ENCODE data around the gene CCDC92.
"Not testable (repeated sequence)": the region's sequence is repeated elsewhere in the genome, so short reads cannot be mapped to it uniquely, and the experiment has no call there.

The CCDC92 gene

DNA sequence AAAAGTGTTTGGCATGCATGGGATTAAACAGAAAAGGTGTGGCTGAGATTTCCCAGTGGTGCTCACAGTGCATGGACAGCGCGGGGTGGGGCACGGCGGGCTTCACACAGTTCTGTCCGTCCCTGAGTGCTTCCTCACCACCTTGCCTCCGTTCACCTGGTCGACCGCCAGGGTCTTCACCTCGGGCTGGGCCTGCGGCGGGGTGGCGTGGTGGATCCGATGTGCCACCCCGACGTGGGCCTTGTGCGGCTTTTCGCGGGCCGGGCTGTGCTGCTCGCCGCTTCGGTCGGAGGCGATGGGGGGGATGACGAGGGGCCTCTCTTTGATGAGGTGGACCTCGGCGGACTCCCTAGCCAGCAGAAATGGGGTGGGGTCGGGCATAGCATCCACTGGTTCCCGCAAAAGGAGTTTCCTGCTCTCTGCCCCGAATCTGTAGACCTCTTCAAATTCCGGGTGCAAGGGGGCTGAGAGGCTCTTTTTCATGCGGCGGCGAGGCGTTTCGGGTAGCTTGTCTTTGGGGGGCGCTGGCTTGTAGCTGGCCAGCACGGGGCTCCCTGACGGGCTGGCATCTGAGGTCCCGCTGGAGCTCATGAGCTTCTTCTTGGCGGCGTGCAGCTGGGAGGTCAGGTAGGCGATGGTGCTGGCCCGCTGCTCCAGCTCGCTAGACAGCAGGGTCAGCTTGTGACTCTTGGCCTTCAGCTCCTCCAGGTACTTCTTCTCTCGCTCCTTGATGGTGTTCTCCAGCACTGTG, 35.5 kb downstream of the CCDC92 start:
- no peak for DNase-seq (ENCODE audit: low spot score)

DNA sequence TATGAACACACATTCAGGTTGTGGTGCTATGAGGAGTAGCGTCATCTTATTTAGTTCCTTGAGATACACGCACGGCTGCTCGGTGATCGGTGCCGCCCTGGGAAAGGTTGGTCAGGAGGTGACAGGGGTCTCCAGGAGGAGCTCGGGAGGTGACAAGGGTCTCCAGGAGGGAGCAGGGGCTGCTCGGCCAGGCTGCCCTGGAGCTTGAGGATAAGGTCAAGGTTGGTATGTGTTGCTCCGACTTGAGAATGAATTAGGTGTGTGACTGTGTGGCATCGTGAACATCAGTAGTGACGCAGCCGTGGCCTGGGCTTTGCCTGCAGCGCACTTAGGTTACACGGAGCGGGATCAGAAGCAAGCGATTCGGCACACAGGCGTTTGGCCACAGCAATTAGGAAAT, 36.2 kb downstream of the CCDC92 start:
- DNase-seq (ENCODE audit: low spot score), result no peak

DNA sequence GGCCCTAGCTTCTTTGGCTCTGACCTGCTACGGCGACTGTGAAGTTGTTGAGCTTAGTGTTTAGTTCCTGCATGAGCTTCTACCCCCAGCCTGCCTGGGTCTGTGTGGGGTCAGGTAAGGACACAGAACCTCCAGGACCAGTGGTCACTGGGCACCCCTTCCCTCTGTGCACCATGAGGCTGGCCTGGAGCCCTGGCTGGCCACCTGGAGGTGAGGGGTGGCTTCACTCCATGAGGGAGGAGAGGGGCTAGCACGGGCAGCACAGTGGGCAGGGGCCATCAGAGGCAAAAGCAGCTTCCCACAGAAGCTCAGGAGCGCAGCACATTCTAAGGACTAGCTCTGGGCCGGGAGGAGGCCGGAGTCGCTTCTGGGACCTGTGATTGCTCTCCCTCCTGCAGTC, 36.7 kb downstream of the CCDC92 start:
- no peak for DNase-seq (ENCODE audit: low spot score)

DNA sequence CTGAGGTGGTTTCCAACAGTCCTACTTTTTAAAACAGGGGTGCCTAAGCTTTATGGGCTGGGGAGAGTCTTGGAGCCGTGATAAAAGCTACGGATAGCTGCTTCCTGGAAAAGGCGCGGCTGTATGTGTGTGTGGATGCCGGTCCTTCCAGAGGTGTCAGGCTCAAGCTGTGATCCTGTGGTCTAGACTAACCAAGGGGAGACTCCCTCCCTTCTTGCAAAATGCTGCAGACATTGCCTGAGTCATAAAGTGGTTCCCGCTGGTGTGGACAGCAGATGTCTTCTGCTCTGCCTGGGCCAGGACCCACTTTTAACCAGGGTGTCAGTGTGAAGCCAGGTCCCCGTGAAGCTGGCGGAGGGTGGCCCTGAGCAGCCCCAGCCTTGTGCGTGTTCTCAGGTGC, 37.8 kb downstream of the CCDC92 start:
- no peak for DNase-seq (ENCODE audit: low spot score)

DNA sequence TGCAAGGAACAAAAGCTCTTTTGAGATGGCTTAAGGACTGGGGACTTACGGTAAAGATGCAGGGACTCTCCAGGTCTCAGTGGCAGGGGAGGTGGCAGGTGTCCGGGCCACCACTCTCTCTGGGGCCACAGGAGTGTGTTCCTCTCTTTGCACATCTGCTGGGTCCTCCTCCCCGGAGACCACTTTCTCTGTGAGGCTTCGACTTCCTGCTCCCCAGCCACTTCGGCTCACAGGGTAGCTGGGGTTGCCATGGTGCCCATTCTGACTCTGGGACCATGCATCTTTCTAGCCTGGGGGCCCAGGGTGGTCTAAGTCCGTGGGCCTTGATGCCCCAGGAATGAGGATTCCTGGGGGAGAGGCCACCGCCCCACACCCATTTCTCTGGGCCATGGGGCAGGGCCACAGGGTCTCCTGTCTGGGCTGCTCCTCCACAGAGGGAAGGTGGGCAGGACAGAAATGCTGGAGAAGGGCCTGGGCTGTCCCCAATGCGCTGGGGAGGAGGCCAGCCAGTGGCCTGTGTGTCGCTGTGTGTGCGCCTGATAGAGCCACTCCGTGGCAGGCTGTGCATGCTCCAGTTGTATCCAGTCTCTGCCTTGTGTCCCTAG, 38.5 kb downstream of the CCDC92 start:
- no peak for DNase-seq (ENCODE audit: low spot score)

DNA sequence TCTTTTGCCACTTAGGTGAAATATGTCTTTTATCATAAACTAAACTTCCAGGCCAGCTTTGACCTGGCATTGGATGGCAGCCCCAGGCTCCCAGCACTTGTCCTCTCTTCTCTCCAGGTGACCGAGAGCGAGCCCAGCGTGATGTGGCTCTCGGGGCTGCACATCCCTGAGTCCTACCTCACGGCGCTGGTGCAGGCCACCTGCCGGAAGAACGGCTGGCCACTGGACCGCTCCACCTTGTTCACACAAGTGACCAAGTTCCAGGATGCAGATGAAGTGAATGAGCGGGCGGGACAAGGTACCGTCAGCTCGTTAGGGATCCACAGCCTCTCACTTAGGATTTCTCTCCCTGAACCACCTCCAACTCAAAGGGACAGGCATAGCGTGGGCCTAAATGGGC, 39.4 kb downstream of the CCDC92 start:
- no peak for DNase-seq (ENCODE audit: low spot score)

DNA sequence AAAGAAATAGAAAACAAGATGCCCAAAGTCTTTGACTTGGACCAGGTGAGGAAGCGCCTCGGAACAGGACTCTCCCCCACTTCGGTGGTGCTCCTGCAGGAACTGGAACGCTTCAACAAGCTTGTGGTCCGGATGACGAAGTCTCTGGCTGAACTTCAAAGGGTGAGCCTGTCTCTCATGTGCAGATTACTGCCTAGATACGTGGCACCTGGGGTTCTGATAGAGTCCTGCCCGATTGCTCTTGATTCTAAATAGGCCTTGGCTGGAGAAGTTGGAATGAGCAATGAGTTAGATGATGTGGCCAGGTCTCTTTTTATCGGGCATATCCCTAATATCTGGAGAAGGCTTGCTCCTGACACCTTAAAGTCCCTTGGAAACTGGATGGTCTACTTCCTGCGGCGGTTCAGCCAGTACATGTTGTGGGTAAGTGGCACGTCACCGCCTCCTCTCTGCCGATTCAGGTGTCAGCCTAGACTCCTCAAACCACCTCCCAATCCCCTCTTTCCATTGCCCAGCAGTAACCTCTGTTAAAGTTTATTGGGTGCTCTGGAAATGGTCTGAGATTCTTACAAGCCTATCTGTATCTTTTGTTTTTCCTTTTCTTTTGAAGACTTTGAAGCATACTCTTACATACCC, 40.8 kb downstream of the CCDC92 start:
- DNase-seq (ENCODE audit: low spot score), result no peak

DNA sequence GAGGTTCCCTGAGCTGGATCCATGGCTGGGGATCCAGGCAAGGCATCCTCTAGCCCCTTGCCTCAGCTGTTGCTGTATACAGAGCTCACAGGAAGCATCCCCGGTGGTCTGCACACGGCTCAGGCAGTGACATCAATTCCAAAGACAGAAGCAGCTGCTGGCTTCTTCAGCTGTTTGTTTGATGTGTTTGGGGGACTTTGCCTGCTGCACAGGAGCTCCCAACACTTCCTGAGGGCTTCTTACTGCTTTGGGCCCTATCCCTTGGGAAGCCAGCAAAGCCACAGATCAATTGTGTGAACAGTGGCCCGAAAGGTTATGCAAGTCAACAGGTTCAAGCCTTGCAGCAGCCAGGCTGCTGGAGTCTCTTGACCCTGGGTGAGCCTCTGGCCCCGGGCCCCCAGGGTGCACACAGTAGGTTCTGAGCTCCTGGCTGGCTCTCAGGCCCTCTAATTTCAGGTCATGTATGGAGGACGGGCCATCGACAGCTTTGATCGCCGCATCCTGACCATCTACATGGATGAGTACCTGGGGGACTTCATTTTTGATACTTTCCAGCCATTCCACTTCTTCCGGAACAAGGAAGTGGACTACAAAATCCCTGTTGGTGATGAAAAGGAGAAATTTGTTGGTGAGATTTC, 42.6 kb downstream of the CCDC92 start:
- no peak for DNase-seq (ENCODE audit: low spot score)

DNA sequence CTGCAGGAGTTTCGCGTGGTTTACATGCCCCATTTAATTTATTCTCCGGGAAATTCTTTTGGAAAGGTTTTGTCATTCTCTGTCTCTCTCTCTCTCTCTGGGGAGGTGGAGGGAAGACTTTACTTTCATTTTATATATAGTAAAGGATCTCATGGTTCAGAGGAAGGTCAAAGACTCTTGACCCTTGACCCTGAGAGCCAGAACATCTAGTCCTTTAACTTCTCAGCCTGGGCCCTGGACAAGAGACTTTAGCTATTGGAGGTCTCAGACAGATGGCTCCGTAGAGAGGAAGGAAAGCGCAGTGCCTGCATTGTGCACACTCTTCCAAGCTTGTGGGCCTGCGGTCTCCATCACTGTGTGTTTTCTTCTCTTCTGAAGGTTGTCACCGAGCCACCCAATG, 43.7 kb downstream of the CCDC92 start:
- no peak for DNase-seq (ENCODE audit: low spot score)

DNA sequence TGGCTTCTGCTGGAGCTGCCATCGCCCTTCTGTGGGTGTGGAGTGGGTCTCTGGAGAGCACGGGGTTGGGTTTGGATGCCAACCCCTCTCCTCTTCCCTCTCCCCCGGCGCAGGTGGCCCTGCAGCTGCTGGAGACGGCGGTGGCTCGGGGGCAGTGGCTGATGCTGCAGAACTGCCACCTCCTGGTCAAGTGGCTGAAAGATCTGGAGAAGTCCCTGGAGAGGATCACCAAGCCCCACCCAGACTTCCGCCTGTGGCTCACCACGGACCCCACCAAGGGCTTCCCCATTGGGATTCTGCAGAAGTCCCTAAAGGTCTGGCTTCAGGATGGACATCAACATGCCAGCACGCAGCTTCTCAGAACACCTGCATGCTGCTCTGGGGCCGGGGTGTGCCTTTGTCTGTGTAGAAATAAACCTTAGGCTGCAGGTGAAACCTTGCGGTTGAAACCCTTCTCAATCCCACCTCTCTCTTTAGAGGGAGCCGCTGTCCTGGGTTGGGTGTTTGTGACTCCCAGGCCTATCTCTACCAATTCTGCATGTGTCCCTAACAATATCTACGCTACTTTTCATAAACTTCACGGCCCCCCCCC, 44.3 kb downstream of the CCDC92 start:
- DNase-seq (ENCODE audit: low spot score), result no peak

DNA sequence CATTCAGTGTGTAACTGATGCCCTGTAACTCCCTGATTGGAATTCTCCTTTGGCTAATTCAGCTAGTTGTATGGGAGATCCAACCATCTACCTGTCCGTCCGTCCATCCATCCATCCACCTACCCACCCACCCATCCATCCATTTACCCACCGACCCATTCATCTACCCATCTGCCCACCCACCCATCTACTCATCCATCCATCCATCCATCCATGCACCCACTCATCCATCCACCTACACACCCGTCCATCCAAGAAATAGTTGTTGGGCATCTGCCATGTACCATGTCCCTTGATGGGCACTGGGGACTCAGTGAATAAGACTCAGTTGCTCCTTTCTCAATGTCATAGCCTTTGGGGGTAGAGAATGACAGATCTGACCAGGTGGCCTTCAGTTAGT, 48.1 kb downstream of the CCDC92 start:
- no peak for DNase-seq (ENCODE audit: low spot score)

DNA sequence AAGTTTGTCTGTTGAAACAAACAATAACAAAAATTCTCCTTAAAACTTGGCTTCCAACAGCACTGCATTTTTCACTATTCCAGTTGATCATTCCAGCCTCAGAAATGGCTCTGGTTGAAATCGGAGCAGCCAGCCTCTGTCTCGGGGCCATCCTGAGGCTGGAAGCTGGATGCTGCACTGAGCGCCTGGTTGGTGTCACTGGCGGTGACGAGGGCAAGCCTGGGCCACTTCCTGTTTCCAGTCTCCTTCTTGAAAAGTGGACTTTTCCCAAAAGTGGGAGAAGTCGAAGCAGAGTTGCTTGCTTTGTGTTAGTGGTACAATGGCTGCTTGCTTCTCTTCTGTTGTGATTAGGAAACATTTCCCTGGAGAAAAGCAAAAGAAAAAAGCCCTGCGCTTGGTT, 48.7 kb downstream of the CCDC92 start:
- DNase-seq (ENCODE audit: low spot score), result no peak

DNA sequence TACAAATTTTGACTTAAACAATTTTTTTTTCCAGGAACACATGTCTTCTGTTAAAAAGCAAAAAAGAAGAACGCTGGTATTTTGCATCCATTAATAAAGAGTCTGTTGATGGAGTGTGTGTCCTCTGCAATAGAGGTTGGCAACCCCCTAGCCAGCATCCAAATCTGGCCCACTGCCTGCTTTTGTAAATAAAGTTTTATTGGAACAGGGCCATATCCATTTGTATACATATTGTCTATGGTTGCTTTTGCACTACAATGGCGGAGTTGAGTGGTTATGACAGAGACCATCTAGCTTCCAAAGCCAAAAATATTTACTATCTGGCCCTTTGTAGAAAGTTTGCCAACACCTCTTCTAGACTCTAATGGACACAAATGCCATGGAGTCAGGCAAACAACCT, 49.6 kb downstream of the CCDC92 start:
- no peak for DNase-seq (ENCODE audit: low spot score)

DNA sequence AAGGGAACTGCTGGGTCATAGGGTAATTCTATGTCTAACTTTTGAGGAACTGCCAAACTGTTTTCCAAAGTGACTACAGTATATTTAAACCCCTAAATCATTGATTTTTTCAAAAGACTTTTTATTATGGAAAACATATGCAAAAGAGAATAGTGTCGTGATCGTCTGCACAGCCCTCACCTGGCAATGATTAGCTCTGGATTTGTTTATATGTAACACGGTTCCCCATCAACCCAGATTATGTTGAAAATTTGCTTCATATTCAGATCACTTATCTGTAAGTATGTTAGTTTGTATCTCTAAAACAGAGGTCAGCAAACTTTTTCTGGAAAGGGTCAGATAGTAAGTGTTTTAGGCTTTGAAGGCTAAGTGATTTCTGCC, 52.7 kb downstream of the CCDC92 start:
- DNase-seq (ENCODE audit: low spot score), result no peak

DNA sequence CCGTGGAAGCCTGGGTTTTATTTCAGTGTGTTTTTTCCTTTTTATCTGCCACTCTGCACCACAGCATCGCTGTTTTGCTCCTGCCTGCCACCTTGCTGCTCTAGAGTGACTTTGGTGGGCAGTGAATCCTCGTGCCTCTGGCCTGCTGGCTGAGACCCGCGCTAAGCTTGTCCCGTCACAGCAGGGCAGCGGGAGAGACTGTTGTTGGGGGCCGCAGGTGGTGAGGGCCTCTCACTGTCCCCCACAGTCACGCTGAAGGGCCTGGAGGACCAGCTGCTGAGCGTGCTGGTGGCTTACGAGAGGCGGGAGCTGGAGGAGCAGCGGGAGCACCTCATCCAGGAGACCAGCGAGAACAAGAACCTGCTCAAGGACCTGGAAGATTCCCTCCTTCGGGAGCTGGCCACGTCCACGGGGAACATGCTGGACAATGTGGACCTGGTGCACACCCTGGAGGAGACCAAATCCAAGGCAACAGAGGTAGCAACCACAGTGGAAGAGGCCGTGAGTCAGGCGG, 55.2 kb downstream of the CCDC92 start:
- no peak for DNase-seq (ENCODE audit: low spot score)

DNA sequence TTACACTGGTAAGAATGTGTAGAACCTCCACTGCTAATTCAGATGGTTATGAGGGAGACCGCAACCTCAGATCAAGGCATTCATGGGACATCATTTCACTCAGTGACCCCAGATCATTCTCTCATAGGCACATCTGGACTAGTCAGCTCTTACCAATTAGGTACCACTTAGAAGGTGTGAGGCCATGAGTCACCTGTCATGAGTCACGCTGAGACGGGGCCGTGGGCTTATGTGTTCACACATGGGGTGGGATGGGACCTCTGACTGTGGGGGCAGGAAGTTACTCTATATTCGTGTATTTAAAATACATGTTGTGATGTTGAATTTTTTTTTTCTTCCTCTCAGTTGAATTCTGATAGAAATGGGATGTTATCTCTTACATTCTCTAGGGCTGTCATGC, 55.9 kb downstream of the CCDC92 start:
- peak; percentile 16 for DNase-seq (ENCODE audit: low spot score)

DNA sequence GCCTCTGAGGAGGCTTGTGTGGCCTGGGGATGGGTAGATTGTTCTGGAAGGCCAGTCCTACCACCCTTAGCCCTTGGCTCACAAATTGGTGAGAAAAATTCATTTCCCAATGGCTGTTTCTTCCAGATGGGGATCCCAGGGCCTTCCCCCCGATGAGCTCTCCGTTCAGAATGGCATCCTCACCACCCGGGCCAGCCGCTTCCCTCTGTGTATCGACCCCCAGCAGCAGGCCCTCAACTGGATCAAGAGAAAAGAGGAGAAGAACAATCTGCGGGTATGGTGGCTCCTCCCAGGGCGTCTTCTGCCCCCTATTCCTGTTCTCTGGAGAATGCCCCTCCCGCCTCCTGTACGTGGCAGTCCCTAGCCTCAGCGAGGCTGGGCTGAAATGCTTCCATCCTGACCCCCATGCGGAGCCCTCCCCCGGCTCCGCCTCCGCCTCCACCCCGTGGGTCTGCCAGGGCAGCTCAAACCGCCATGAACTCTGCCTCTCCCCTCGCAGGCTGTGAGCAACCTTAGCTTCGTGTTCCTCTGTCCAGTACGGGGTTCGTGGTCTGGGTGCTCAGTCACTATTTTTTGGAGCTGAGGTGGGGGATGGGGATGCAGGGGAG, 57.8 kb downstream of the CCDC92 start:
- no peak for DNase-seq (ENCODE audit: low spot score)

DNA sequence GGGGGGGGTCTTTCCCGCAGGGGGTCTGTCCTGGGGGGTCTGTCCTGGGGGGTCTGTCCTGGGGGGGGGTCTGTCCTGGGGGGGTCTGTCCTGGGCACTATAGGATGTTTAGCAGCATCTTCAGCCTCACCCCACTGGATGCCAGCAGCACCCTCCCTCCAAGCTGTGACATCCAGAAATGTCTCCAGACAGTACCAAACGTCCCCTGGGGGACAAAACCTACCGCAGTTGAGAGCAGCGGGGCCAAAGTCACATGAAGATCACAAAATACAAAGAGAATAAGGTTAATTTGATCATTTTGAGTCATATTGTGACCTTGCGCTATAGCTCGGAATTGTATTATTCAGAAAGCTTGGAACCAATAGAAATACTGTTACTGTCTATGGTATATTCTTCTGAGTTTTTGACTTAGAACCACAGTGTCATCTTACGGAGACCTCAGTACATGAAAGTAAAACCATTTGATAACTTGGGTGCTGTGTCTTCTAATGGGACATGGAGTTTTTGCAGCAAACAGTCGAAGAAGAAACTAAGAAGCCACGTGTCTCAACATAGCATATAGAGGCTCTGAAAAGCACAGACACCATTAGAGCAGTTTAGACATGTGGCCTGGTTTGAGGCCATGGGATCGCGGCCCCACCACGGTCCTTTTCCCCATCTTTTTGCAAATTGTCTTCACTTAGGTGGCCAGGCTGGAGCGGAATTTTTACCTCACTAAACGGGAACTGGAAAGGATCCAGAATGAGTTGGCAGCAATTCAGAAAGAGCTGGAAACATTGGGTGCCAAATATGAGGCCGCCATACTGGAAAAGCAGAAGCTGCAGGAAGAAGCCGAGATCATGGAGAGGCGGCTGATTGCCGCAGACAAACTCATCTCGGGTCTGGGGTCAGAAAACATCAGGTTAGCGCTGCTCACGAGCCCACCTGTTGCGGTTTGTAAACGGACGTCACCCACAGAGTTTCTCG, 59.9 kb downstream of the CCDC92 start:
- peak; percentile 12 for DNase-seq (ENCODE audit: low spot score)

DNA sequence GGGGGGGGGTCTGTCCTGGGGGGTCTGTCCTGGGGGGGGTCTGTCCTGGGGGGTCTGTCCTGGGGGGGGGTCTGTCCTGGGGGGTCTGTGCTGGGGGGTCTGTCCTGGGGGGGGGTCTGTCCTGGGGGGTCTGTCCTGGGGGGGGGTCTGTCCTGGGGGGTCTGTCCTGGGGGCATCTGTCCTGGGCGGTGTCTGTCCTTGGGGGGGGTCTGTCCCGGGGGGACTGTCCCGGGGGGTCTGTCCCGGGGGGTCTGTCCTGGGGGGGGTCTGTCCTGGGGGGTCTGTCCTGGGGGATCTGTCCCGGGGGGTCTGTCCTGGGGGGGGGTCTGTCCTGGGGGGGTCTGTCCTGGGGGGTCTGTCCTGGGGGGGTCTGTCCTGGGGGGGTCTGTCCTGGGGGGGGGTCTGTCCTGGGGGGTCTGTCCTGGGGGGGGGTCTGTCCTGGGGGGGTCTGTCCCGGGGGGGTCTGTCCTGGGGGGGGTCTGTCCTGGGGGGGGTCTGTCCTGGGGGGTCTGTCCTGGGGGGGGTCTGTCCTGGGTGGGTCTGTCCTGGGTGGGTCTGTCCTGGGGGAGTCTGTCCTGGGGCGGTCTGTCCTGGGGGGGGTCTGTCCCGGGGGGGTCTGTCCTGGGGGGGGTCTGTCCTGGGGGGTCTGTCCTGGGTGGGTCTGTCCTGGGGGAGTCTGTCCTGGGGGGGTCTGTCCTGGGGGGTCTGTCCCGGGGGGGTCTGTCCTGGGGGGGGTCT, 60.8 kb downstream of the CCDC92 start:
- not testable (repeated sequence) for DNase-seq (ENCODE audit: low spot score)

DNA sequence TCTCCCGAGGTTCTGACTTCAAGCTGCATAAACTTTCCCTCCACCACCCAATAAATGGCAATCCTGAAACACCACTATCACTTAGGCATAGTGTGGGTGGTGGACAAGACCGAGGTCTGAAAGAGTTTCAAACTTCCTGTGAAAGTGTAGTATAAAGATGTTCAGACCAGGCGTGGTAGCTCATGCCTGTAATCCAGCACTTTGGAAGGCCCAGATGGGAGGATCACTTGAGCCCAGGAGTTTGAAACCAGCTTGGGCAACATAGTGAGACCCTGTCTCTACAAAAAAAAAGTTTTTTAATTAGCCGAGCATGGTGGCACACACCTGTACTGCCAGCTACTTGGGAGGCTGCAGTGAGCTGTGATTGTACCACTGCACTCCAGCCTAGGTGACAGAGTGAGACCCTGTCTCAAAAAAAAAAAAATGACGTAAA, 61.9 kb downstream of the CCDC92 start:
- peak; percentile 26 for DNase-seq (ENCODE audit: low spot score)
